K562 (cell line): Measurements from ENCODE around the gene AP1M1. TPM values are rescaled to one million over a fixed set of nuclear protein-coding genes. Genes with fewer than 3 reads are reported as not detected.

Source experiments
- ATAC-seq: fragments of 200-7000 bp; cut with Tn5 transposase; 3 replicates; pipeline ENCODE4 v1.9.1; 2020; ENCODE audit warnings: moderate library complexity
- BruUV-seq: library from RNA; stranded (reverse); fragments of 400-500 nt; replicated peaks from 2 replicates; lab custom pipeline; 2021; lab: Mats Ljungman, UMichigan
- CTCF ChIA-PET: fragments of 300-600 bp; formaldehyde crosslinking; extraction: SDS; loops from one replicate; lab custom pipeline; 2021; ENCODE audit warnings: low intra/inter-chr PET ratio; lab: Yijun Ruan, JAX
- POLR2A ChIA-PET: fragments of 300-600, 350-650 bp; sonication (Branson Sonifier 250); formaldehyde crosslinking; extraction: SDS; loops from one replicate; lab custom pipeline; 2021; ENCODE audit warnings: antibody characterized with exemption, inconsistent platforms; lab: Yijun Ruan, JAX
- DNase-seq, 4 experiments: peaks; one replicate each; pipeline versions ENCODE4 v3.0.0 to v3.0.0-alpha.2; 2011 to 2018; ENCODE audit warnings: low spot score in 3 of 4, mixed read lengths in 3 of 4; ENCODE audit errors: extremely low read depth in 1 of 4
- FAIRE-seq: peaks from 2 replicates; lab custom pipeline; 2011; peaks lifted over from hg19 to GRCh38; lab: Jason Lieb, UNC
- H2AFZ ChIP-seq: 2 replicates; pipeline ENCODE4 v1.6.0; 2011; ENCODE audit warnings: low read depth, low read length, control low read depth, inconsistent platforms
- H3K27ac ChIP-seq: fragments of 200-600 bp; 3 replicates; pipeline ENCODE4 v1.8.0; 2011; ENCODE audit warnings: low read depth, mild to moderate bottlenecking, control low read depth, inconsistent platforms, low read length, moderate library complexity, mixed read lengths; ENCODE audit errors: extremely low read depth
- H3K27me3 ChIP-seq, 2 experiments: fragments of 300-600 bp in 1 of 2; 2 replicates in 1 of 2; 3 replicates in 1 of 2; pipeline versions ENCODE4 v1.6.0 to v1.8.0; 2011; ENCODE audit warnings: inconsistent platforms in 2 of 2, low read length in 2 of 2, mild to moderate bottlenecking in 1 of 2, mixed read lengths in 1 of 2, moderate library complexity in 1 of 2; ENCODE audit not compliant: control insufficient read depth in 2 of 2, insufficient read depth in 2 of 2
- H3K36me3 ChIP-seq: fragments of 300-600 bp; 3 replicates; pipeline ENCODE4 v1.8.0; 2011; ENCODE audit warnings: mild to moderate bottlenecking, low read length, inconsistent platforms; ENCODE audit not compliant: control insufficient read depth, insufficient read depth
- H3K4me1 ChIP-seq, 2 experiments: fragments of 200-600 bp in 1 of 2; replicated peaks in 1 of 2; 2 replicates in 1 of 2; 3 replicates in 1 of 2; pipeline versions ENCODE4 v1.5.1 to v1.8.0; 2011; ENCODE audit warnings: inconsistent platforms in 2 of 2, low read length in 2 of 2, mild to moderate bottlenecking in 1 of 2, mixed read lengths in 1 of 2, moderate library complexity in 1 of 2; ENCODE audit not compliant: control insufficient read depth in 2 of 2, insufficient read depth in 2 of 2
- H3K4me2 ChIP-seq: 2 replicates; pipeline ENCODE4 v1.6.1; 2011; ENCODE audit warnings: low read length, control low read depth, inconsistent platforms, mixed read lengths; ENCODE audit not compliant: insufficient read depth
- H3K4me3 ChIP-seq: fragments of 200-600 bp; sonication (generic), shearing (Covaris generic); 2 replicates; pipeline ENCODE4 v1.5.1; 2016; ENCODE audit warnings: control low read depth, inconsistent platforms
- H3K79me2 ChIP-seq: fragments of 200-600 bp; 3 replicates; pipeline ENCODE4 v1.8.0; 2011; ENCODE audit warnings: low read length, inconsistent platforms; ENCODE audit not compliant: control insufficient read depth, insufficient read depth
- H3K9ac ChIP-seq, 2 experiments: 2 replicates each; pipeline versions ENCODE4 v1.6.0 to v1.6.1; 2011; ENCODE audit warnings: low read depth in 2 of 2, low read length in 2 of 2, control low read depth in 1 of 2, inconsistent platforms in 1 of 2, mild to moderate bottlenecking in 1 of 2, mixed read lengths in 1 of 2; ENCODE audit not compliant: insufficient read depth in 1 of 2
- H3K9me1 ChIP-seq: one replicate; pipeline ENCODE4 v1.6.0; 2011; ENCODE audit warnings: inconsistent platforms, mild to moderate bottlenecking, low read length, moderate library complexity; ENCODE audit not compliant: control insufficient read depth, insufficient read depth
- H3K9me3 ChIP-seq: replicated peaks from 2 replicates; pipeline ENCODE4 v1.5.1; 2011; ENCODE audit warnings: low read depth, low read length, inconsistent platforms; ENCODE audit not compliant: control insufficient read depth, insufficient read depth
- H4K20me1 ChIP-seq: replicated peaks from 2 replicates; pipeline ENCODE4 v1.6.1; 2011; ENCODE audit warnings: low read length, inconsistent platforms, mixed read lengths; ENCODE audit not compliant: control insufficient read depth, insufficient read depth
- CCAR2 ChIP-seq: fragments of 200-400 bp; formaldehyde crosslinking; IDR thresholded peaks from 2 replicates; pipeline ENCODE4 v1.6.1; 2017; ENCODE audit warnings: mild to moderate bottlenecking, low read depth, low read length
- EWSR1 ChIP-seq: fragments of 450-650 bp; IDR thresholded peaks from 2 replicates; pipeline ENCODE4 v1.6.1; 2018; ENCODE audit warnings: borderline replicate concordance, mild to moderate bottlenecking, low read depth, moderate library complexity; ENCODE audit not compliant: partially characterized antibody
- GTF2A2 ChIP-seq: IDR thresholded peaks from 2 replicates; pipeline ENCODE4 v1.6.1; 2016; ENCODE audit warnings: mild to moderate bottlenecking, missing genetic modification characterization, missing compliant biosample characterization
- GTF2F1 ChIP-seq: IDR thresholded peaks from 2 replicates; pipeline ENCODE4 v1.6.1; 2011; ENCODE audit warnings: low read depth, low read length, improper control_type of control experiment
- HES1 ChIP-seq: fragments of 450-650 bp; IDR thresholded peaks from 2 replicates; pipeline ENCODE4 v1.6.1; 2016; ENCODE audit warnings: low read depth, mild to moderate bottlenecking, moderate library complexity
- NCOA6 ChIP-seq: fragments of 450-650 bp; IDR thresholded peaks from 2 replicates; pipeline ENCODE4 v1.6.1; 2017; ENCODE audit warnings: mild to moderate bottlenecking
- SMAD3 ChIP-seq: fragments of 450-650 bp; formaldehyde crosslinking; conservative IDR thresholded peaks from 2 replicates; pipeline ENCODE4 v1.4.0; 2020; ENCODE audit warnings: mild to moderate bottlenecking
- SMAD4 ChIP-seq: fragments of 250-450 bp; sonication (Bioruptor Pico); conservative IDR thresholded peaks from 2 replicates; pipeline ENCODE4 v1.8.0; 2021; ENCODE audit warnings: inconsistent platforms, mild to moderate bottlenecking, moderate library complexity
- USF2 ChIP-seq: sonication (generic); formaldehyde crosslinking; IDR thresholded peaks from 2 replicates; pipeline ENCODE4 v1.5.0; 2020; ENCODE audit warnings: missing genetic modification reagents
- ZBED1 ChIP-seq: IDR thresholded peaks from 2 replicates; pipeline ENCODE4 v1.6.1; 2014
- ZMIZ1 ChIP-seq, 2 experiments: fragments of 150-350 bp in 1 of 2; IDR thresholded peaks; 2 replicates each; pipeline ENCODE4 v1.6.1; 2012 to 2016; ENCODE audit warnings: low read depth in 2 of 2, low read length in 2 of 2, mild to moderate bottlenecking in 1 of 2, moderate library complexity in 1 of 2
- ZNF12 ChIP-seq: sonication (generic); formaldehyde crosslinking; IDR thresholded peaks from 2 replicates; pipeline ENCODE4 v1.4.0; 2020; ENCODE audit warnings: mild to moderate bottlenecking, missing genetic modification reagents
- ZNF398 ChIP-seq: fragments of 250-450 bp; sonication (Bioruptor Pico); IDR thresholded peaks from 2 replicates; pipeline ENCODE4 v1.8.0; 2021; ENCODE audit warnings: moderate library complexity, mild to moderate bottlenecking, inconsistent platforms
- ZNF76 ChIP-seq: fragments of 250-450 bp; sonication (Bioruptor Pico); IDR thresholded peaks from 2 replicates; pipeline ENCODE4 v1.4.0; 2020; ENCODE audit warnings: mild to moderate bottlenecking, moderate library complexity, borderline replicate concordance
- whole genome bisulfite sequencing: fragments of 100-300 bp; shearing (Covaris generic); methylation state at CpG from one replicate; pipeline ENCODE4 v1.1.6; 2016; ENCODE audit warnings: low coverage, mixed read lengths; ENCODE audit not compliant: insufficient coverage; ENCODE audit errors: missing lambda C conversion rate; 5-methylcytosine and 5-hydroxymethylcytosine counted together
- in situ Hi-C: fragments of 300-500 bp; cut with MboI; formaldehyde crosslinking; loops from 4 replicates; pipeline ENCODE4 v1.15.0; 2018; ENCODE audit warnings: inconsistent platforms, mixed read lengths
- intact Hi-C: fragments of 100-400 bp; cut with micrococcal nuclease; formaldehyde crosslinking; loops from 2 replicates; pipeline ENCODE4 v1.14.2; 2022
- polyA plus RNA-seq, 8 experiments: library from polyadenylated mRNA; depleted of rRNA in 4 of 8; stranded (reverse) in 5 of 8; unstranded in 3 of 8; fragments of >200 nt; fragmentation: Nextera tagmentation in 2 of 8; fragmentation: Illumina TruSeq in 1 of 8; extraction: Ambion mirVana in 2 of 8; extraction: Trizol in 1 of 8; gene quantifications; 2 replicates each; pipeline versions ENCODE4 v1.2.1 to v1.2.3, GENCODE V29; 2011 to 2014; ENCODE audit warnings: inconsistent platforms in 1 of 8, missing spikeins in 1 of 8
- total RNA-seq, 7 experiments: library from RNA; depleted of rRNA in 6 of 7; stranded (reverse); fragments of >200 nt in 6 of 7; fragmentation: Illumina TruSeq in 2 of 7; extraction: Trizol in 2 of 7; gene quantifications; 2 replicates each; pipeline versions ENCODE4 v1.2.1 to v1.2.3, GENCODE V29; 2011 to 2021; ENCODE audit warnings: low replicate concordance in 1 of 7

Gene AP1M1
- total and polyA plus RNA-seq, 9 of the 15 experiments (the other 6 are each of a cell fraction or from before 2014, with no cell fraction given), result 0.87 to 56.2 (median 29.1) TPM

- TF ChIP-seq GTF2A2 (tag), result no peak
- TF ChIP-seq, all 486 proteins: peak for 0
Observed at GRCh38 chr19:16167055-16167454, 30.7 kb upstream of the AP1M1 start (continued).

GRCh38 chr19:16168465-16169081 lies 29.1 kb upstream of the AP1M1 start:
- H3K9me1 ChIP-seq, result no peaks in the 10 kb centered on the region
- no peaks in the 10 kb centered on the region for H3K36me3 ChIP-seq
- no peak overlapping the region for H3K27ac ChIP-seq
- H3K4me3 ChIP-seq, result no peak overlapping the region
- ChIA-PET CTCF (no interaction called here), POLR2A (no interaction called here)
- peaks cover 0 to 3% of the 10 kb centered on the region in 2 experiments; a peak in 1 of 5 replicates for H3K4me1 ChIP-seq
- H3K79me2 ChIP-seq, result no peaks in the 10 kb centered on the region
- H4K20me1 ChIP-seq, result no peaks in the 10 kb centered on the region
- H3K9ac ChIP-seq, result no peak overlapping the region
- intact Hi-C loops, result no loop called here
- peaks cover 0 to 10% of the 10 kb centered on the region in 2 experiments; a peak in 2 of 5 replicates for H3K27me3 ChIP-seq
- FAIRE-seq, result peak; percentile 59
- H3K9me3 ChIP-seq, result peaks cover 3% of the 10 kb centered on the region; the same call in 1 of the 2 replicates
- no peak overlapping the region for H3K4me2 ChIP-seq
- ATAC-seq, result peak; percentile 63
- in situ Hi-C loops, result no loop called here
- no TSS peak for BruUV-seq
- peak; percentile 18 to 51 (median 36) for DNase-seq
- H2AFZ ChIP-seq, result peak overlapping the region; percentile 38; the same call in 1 of the 2 replicates
- 9% methylated on average over 2 of the region's 2 CpGs for WGBS
- TF ChIP-seq CCAR2 (no peak), EWSR1 (no peak), ZNF398 (CRISPR knock-in tag) (no peak), SMAD3 (CRISPR knock-in tag) (no peak), SMAD4 (no peak), ZNF76 (CRISPR knock-in tag) (no peak), GTF2F1 (no peak), HES1 (no peak), ZMIZ1 (IDR thresholded peaks at IDR 0.05; ENCODE audit: low read depth in 2 of 2, low read length in 2 of 2) (no peak), USF2 (CRISPR knock-in tag) (peak; percentile 89), ZBED1 (no peak), ZNF12 (no peak), NCOA6 (no peak)
